HepG2 (cell line): Measurements from ENCODE around the gene IL1RAPL1. TPM values are rescaled to one million over a fixed set of nuclear protein-coding genes. Genes with fewer than 3 reads are reported as not detected.
A peak's percentile ranks its signal among the peaks of the same experiment; 100 is the strongest.

Experiments
- ATAC-seq: fragments of 200-7000 bp; cut with Tn5 transposase; 3 replicates; pipeline ENCODE4 v1.9.1; 2020; ENCODE audit warnings: mild to moderate bottlenecking, moderate library complexity
- BruUV-seq: library from RNA; stranded (reverse); fragments of 400-500 nt; replicated peaks from 2 replicates; lab custom pipeline; 2021; lab: Mats Ljungman, UMichigan
- CTCF ChIA-PET: fragments of 300-600 bp; formaldehyde crosslinking; extraction: SDS; loops from one replicate; lab custom pipeline; 2021; ENCODE audit warnings: low total read pairs, inconsistent platforms, low intra/inter-chr PET ratio; lab: Yijun Ruan, JAX
- POLR2A ChIA-PET: fragments of 350-600 bp; sonication (Branson Sonifier 250); formaldehyde crosslinking; loops from one replicate; lab custom pipeline; 2020; ENCODE audit warnings: antibody characterized with exemption, inconsistent platforms; lab: Yijun Ruan, JAX
- DNase-seq: peaks from one replicate; pipeline ENCODE4 v3.0.0-alpha.2; 2015; ENCODE audit warnings: low spot score
- FAIRE-seq: peaks from 3 replicates; lab custom pipeline; 2011; peaks lifted over from hg19 to GRCh38; lab: Jason Lieb, UNC
- H2AFZ ChIP-seq: one replicate; pipeline ENCODE4 v1.6.1; 2011; ENCODE audit warnings: low read length, inconsistent platforms
- H3K27ac ChIP-seq: fragments of 300-600 bp; 3 replicates; pipeline ENCODE4 v1.8.0; 2011; ENCODE audit warnings: mixed run types, mild to moderate bottlenecking, mixed read lengths, low read length, inconsistent platforms; ENCODE audit not compliant: insufficient read depth; ENCODE audit errors: extremely low read length
- H3K27me3 ChIP-seq, 2 experiments: fragments of 200-600 bp in 1 of 2; 2 replicates in 1 of 2; 3 replicates in 1 of 2; pipeline versions ENCODE4 v1.6.0 to v1.8.0; 2011; ENCODE audit warnings: low read length in 2 of 2, mild to moderate bottlenecking in 2 of 2, moderate library complexity in 2 of 2, inconsistent platforms in 1 of 2; ENCODE audit not compliant: insufficient read depth in 2 of 2, control insufficient read depth in 1 of 2
- H3K36me3 ChIP-seq, 2 experiments: fragments of 200-600 bp in 1 of 2; replicated peaks in 1 of 2; 2 replicates in 1 of 2; 3 replicates in 1 of 2; pipeline versions ENCODE4 v1.5.1 to v1.8.0; 2011; ENCODE audit warnings: low read length in 2 of 2, inconsistent platforms in 1 of 2; ENCODE audit not compliant: insufficient read depth in 2 of 2, control insufficient read depth in 1 of 2
- H3K4me1 ChIP-seq: 2 replicates; pipeline ENCODE4 v1.5.1; 2012; ENCODE audit warnings: low read length, inconsistent platforms; ENCODE audit not compliant: insufficient read depth
- H3K4me2 ChIP-seq: 2 replicates; pipeline ENCODE4 v1.6.0; 2011; ENCODE audit warnings: low read depth, low read length, inconsistent platforms
- H3K4me3 ChIP-seq, 3 experiments: fragments of 200-600 bp in 1 of 3; sonication (generic), shearing (Covaris generic) in 1 of 3; replicated peaks in 1 of 3; 2 replicates each; pipeline ENCODE4 v1.5.1; 2011 to 2016; ENCODE audit warnings: low read length in 3 of 3, inconsistent platforms in 2 of 3, low read depth in 2 of 3, mild to moderate bottlenecking in 2 of 3, control low read depth in 1 of 3, mixed read lengths in 1 of 3; ENCODE audit not compliant: insufficient read depth in 1 of 3
- H3K79me2 ChIP-seq: one replicate; pipeline ENCODE4 v1.6.1; 2011; ENCODE audit warnings: low read length, inconsistent platforms; ENCODE audit not compliant: insufficient read depth
- H3K9ac ChIP-seq: 2 replicates; pipeline ENCODE4 v1.6.0; 2011; ENCODE audit warnings: mild to moderate bottlenecking, low read depth, low read length, inconsistent platforms; ENCODE audit not compliant: insufficient read depth
- H3K9me3 ChIP-seq: 2 replicates; pipeline ENCODE4 v1.5.1; 2012; ENCODE audit warnings: mild to moderate bottlenecking, low read length
- H4K20me1 ChIP-seq: 2 replicates; pipeline ENCODE4 v1.6.0; 2011; ENCODE audit warnings: inconsistent platforms, mild to moderate bottlenecking, low read length, moderate library complexity; ENCODE audit not compliant: insufficient read depth
- CEBPB ChIP-seq: IDR thresholded peaks from 2 replicates; pipeline ENCODE4 v1.6.1; 2011; ENCODE audit warnings: low read depth, low read length, improper control_type of control experiment, borderline replicate concordance
- HNF4A ChIP-seq: sonication (generic); formaldehyde crosslinking; IDR thresholded peaks from 2 replicates; pipeline ENCODE4 v1.4.0; 2020; ENCODE audit warnings: missing genetic modification reagents
- HNF4G ChIP-seq, 2 experiments: sonication (generic) in 1 of 2; formaldehyde crosslinking in 1 of 2; IDR thresholded peaks; 2 replicates each; pipeline versions ENCODE4 v1.4.0 to v1.6.1; 2011 to 2020; ENCODE audit warnings: borderline replicate concordance in 2 of 2, low read depth in 2 of 2, mild to moderate bottlenecking in 2 of 2, low read length in 1 of 2, missing genetic modification reagents in 1 of 2, moderate library complexity in 1 of 2
- KDM5B ChIP-seq: sonication (generic); formaldehyde crosslinking; IDR thresholded peaks from 2 replicates; pipeline ENCODE4 v1.4.0; 2020; ENCODE audit warnings: missing genetic modification reagents, mild to moderate bottlenecking, borderline replicate concordance
- MED8 ChIP-seq: sonication (generic); formaldehyde crosslinking; IDR thresholded peaks from 2 replicates; pipeline ENCODE4 v1.8.1; 2023; ENCODE audit warnings: mild to moderate bottlenecking, missing genetic modification reagents; ENCODE audit not compliant: insufficient replicate concordance
- STAG1 ChIP-seq: sonication (generic); formaldehyde crosslinking; IDR thresholded peaks from 2 replicates; pipeline ENCODE4 v1.4.0; 2020; ENCODE audit warnings: missing genetic modification reagents
- ZBED4 ChIP-seq: sonication (generic); formaldehyde crosslinking; IDR thresholded peaks from 2 replicates; pipeline ENCODE4 v1.4.0; 2020; ENCODE audit warnings: missing genetic modification reagents, borderline replicate concordance
- ZBTB3 ChIP-seq: sonication (generic); formaldehyde crosslinking; IDR thresholded peaks from 2 replicates; pipeline ENCODE4 v1.4.0; 2020; ENCODE audit warnings: low read depth, mild to moderate bottlenecking, moderate library complexity, missing genetic modification reagents, borderline replicate concordance
- ZNF10 ChIP-seq: sonication (generic); formaldehyde crosslinking; IDR thresholded peaks from 2 replicates; pipeline ENCODE4 v1.4.0; 2020; ENCODE audit warnings: mild to moderate bottlenecking, low read depth, missing genetic modification reagents, borderline replicate concordance
- ZNF549 ChIP-seq: sonication (generic); formaldehyde crosslinking; IDR thresholded peaks from 2 replicates; pipeline ENCODE4 v1.5.0; 2020; ENCODE audit warnings: missing genetic modification reagents
- ZNF577 ChIP-seq: sonication (generic); formaldehyde crosslinking; IDR thresholded peaks from 2 replicates; pipeline ENCODE4 v1.4.0; 2020; ENCODE audit warnings: mild to moderate bottlenecking, low read depth, missing genetic modification reagents, borderline replicate concordance
- ZNF720 ChIP-seq: sonication (generic); formaldehyde crosslinking; IDR thresholded peaks from 2 replicates; pipeline ENCODE4 v1.4.0; 2020; ENCODE audit warnings: missing genetic modification reagents
- WGBS: methylation state at CpG from one replicate; pipeline ENCODE4 v1.1.6; 2017; ENCODE audit warnings: low lambda C conversion rate; 5-methylcytosine and 5-hydroxymethylcytosine counted together
- in situ Hi-C: cut with HindIII; loops from 2 replicates; pipeline ENCODE4 v1.10.0; 2017; ENCODE audit warnings: low pct_unique_long_range_greater_than_20kb; ENCODE audit not compliant: extremely low pct_ligation_motif_present
- intact Hi-C: fragments of 100-400 bp; cut with micrococcal nuclease; formaldehyde crosslinking; loops from one replicate; pipeline ENCODE4 v1.10.0; 2022; ENCODE audit not compliant: unreplicated experiment
- polyA plus RNA-seq, 8 experiments: library from polyadenylated mRNA; depleted of rRNA in 3 of 8; stranded (reverse) in 7 of 8; unstranded in 1 of 8; fragments of >200 nt; fragmentation: Illumina TruSeq in 4 of 8; extraction: Trizol in 4 of 8; gene quantifications; 2 replicates each; pipeline versions ENCODE4 v1.2.1 to v1.2.3, GENCODE V29; 2011 to 2016; ENCODE audit warnings: low read depth in 4 of 8, missing spikeins in 1 of 8, mixed read lengths in 1 of 8; ENCODE audit not compliant: insufficient read depth in 1 of 8
- total RNA-seq, 5 experiments: library from RNA; depleted of rRNA; stranded (reverse); fragments of >200 nt; fragmentation: Illumina TruSeq; extraction: Trizol; gene quantifications; 2 replicates each; pipeline ENCODE4 v1.2.3, GENCODE V29; 2016; ENCODE audit warnings: low read depth in 1 of 5
- TF ChIP-seq, protein P1 (sequence below): sonication (generic); formaldehyde crosslinking; IDR thresholded peaks from 2 replicates; pipeline ENCODE4 v1.5.0; 2020; ENCODE audit warnings: missing genetic modification reagents
- TF ChIP-seq, protein P2 (sequence below): sonication (generic); formaldehyde crosslinking; IDR thresholded peaks from 2 replicates; pipeline ENCODE4 v1.4.0; 2020; ENCODE audit warnings: mild to moderate bottlenecking, missing genetic modification reagents

The IL1RAPL1 gene
- total and polyA plus RNA-seq, 2 of the 13 experiments (the other 11 are each of a cell fraction or from before 2014, with no cell fraction given), result 0.04 TPM; not detected in 1

DNA sequence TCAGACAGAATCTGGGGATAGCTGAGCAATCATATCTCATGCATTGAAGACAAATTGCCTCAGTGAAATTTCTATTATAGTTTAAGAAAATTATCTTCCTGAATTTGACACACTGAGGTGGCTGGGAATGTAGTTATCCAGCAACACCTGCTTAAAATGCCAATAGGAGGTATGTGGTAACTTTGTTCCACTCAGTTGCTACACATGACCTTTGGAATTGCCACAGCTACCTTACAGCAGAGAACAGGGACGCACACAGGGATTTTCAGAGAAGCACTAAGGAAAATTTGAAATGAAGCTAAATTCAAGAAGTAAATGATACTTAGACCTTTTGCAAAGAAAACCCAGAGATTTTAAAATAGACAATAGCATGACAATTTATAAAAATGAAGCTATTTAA is 264.6 kb downstream of the IL1RAPL1 start:
- Histone ChIP-seq H3K36me3 (no peaks in the 10 kb centered on the region), H4K20me1 (no peaks in the 10 kb centered on the region), H3K79me2 (no peaks in the 10 kb centered on the region), H2AFZ (no peak overlapping the region), H3K4me2 (no peak overlapping the region), H3K27me3 (no peaks in the 10 kb centered on the region), H3K27ac (no peak overlapping the region), H3K9ac (no peak overlapping the region), H3K4me3 (no peak overlapping the region), H3K9me3 (no peaks in the 10 kb centered on the region), H3K4me1 (no peaks in the 10 kb centered on the region)
- TF ChIP-seq KDM5B (CRISPR knock-in tag) (no peak), ZBED4 (no peak), CEBPB (peak; percentile 20; the same call in 1 of the 2 replicates), HNF4A (CRISPR knock-in tag) (peak; percentile 44), ZNF10 (no peak), STAG1 (no peak), ZNF577 (CRISPR knock-in tag) (no peak), ZNF549 (0 out of 2 replicates have a peak, but pooled peaks have one; percentile 29), ZNF720 (CRISPR knock-in tag) (no peak), HNF4G (IDR thresholded peaks at IDR 0.05; ENCODE audit: borderline replicate concordance, low read depth, low read length) (peak; percentile 44; the same call in 1 of the 2 replicates), HNF4G (CRISPR knock-in tag; IDR thresholded peaks at IDR 0.05; ENCODE audit: borderline replicate concordance, low read depth) (no peak), MED8 (CRISPR knock-in tag) (no peak), ZBTB3 (no peak)
- TF ChIP-seq, protein P1, sequence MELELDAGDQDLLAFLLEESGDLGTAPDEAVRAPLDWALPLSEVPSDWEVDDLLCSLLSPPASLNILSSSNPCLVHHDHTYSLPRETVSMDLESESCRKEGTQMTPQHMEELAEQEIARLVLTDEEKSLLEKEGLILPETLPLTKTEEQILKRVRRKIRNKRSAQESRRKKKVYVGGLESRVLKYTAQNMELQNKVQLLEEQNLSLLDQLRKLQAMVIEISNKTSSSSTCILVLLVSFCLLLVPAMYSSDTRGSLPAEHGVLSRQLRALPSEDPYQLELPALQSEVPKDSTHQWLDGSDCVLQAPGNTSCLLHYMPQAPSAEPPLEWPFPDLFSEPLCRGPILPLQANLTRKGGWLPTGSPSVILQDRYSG (CRISPR knock-in tag), result no peak
- TF ChIP-seq, protein P2, sequence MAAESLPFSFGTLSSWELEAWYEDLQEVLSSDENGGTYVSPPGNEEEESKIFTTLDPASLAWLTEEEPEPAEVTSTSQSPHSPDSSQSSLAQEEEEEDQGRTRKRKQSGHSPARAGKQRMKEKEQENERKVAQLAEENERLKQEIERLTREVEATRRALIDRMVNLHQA (CRISPR knock-in tag), result no peak
- FAIRE-seq (no peak), DNase-seq (peak; percentile 1), ATAC-seq (no peak)
- BruUV-seq, result no TSS peak
- in situ Hi-C loops, result no loop called here
- 4% methylated on average over 1 of the region's 1 CpG for WGBS
- CTCF ChIA-PET, result no interaction called here
- intact Hi-C loops, result no loop called here
- POLR2A ChIA-PET, result no interaction called here
